Measurements from ENCODE around the gene EZH2. TPM values are rescaled to one million over a fixed set of nuclear protein-coding genes. Genes with fewer than 3 reads are reported as not detected.

The EZH2 gene
- total RNA-seq, 4 donors from 2014 or later, result 1.0 to 3.7 (median 1.7) TPM

DNA sequence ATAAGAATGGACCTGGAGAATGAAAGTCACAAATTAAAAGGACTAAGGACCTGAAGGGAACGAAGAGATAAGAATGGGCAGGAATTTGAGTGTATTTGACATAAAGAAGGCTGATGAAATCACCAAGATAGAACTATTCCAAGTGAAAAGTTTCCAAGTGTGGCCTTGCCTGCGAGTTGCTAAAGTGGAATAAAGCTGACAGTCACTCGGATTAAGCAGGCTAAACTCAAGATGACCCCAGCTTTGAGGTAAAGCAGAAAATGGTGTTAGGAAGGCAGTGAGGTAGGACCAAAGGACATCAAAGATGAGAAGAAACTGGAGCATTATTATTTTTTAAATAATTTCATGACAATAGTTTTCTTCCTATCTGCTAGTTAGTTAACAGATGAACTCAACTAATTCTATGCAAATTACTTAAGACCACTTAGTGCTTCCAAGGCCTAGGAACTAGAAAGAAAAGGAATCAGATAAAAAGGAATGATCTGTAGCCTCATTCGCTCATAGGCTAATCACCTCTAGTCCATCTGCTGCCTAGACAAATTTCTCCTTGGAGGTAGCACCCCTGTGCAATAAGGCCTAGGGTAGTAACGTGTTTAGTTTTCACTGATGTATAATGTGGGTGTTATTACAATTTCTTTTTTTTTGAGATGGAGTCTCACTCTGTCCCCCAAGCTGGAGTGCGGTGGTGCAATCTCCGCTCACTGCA, 34.5 kb downstream of the EZH2 start:
- Histone ChIP-seq H3K36me3 (no peaks in the 10 kb centered on the region), H3K4me3 (no peak overlapping the region), H3K9me3 (no peaks in the 10 kb centered on the region), H3K27me3 (no peaks in the 10 kb centered on the region), H3K4me1 (peaks cover 0 to 3% of the 10 kb centered on the region in 2 donors), H3K27ac (no peak overlapping the region)
- TF ChIP-seq POLR2A (IDR thresholded peaks at IDR 0.05) (no peak), CTCF (IDR thresholded peaks at IDR 0.05 in 4 of 5, conservative IDR thresholded peaks at IDR 0.05 in 1 of 5) (no peak)
- DNase-seq (no peak), ATAC-seq (no peak)
- in situ Hi-C loops (cut with MboI; ENCODE audit: low sequenced_read_pairs in 4 of 4) (loop anchor here in 2 of 4 donors (10.0 to 25.0 kb wide), 2 partner anchors 113 to 115 kb away; no protein-coding TSS in a partner anchor), intact Hi-C loops (cut with DNase I; ENCODE audit: low total_unique reads) (no loop called here)

DNA sequence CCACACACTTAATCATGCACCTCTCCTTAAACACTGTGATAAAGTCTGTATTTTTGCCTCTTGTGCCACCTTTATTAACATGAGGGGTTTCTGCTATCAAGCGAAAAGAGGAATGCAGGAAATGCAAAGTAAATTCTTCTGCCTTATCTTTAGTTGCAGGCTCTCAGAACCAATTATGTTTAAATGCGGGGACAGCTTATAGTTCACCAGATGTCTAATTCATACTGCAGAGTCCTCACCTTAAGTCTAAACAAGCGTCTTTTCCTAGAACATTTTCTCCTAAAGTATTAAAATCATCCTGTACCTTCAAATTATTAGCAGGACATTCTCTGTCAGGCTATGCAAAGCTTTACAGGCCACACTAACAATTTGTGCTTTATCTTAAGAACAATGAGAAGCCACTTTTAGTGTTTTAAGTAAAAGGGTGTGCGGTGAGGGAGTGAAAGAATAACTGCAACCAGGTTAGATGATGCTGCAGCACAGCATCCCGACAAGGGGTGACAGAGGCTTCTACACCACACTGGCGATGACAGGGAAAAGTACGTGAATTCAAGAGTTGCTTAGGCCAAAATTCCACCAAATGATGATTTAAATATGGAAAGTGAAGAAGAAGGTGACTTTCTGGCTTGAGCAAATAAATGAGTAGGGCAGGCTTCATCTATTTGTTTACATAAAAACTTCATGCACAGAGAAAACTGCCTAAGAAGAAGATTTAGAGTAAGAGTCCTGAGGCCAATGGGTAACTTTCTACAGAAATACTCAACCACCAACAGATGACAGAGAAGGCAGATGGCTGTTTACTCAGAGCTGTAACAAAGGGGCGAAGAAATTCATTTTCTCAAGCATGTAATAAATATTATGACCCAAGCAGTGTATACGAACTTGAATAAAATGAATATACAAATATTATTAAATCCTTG, 36.0 kb downstream of the EZH2 start:
- Histone ChIP-seq H3K4me3 (no peak overlapping the region), H3K9me3 (no peaks in the 10 kb centered on the region), H3K4me1 (peaks cover 0 to 3% of the 10 kb centered on the region in 2 donors), H3K27me3 (no peaks in the 10 kb centered on the region), H3K36me3 (no peaks in the 10 kb centered on the region), H3K27ac (no peak overlapping the region)
- intact Hi-C loops (cut with DNase I; ENCODE audit: low total_unique reads) (no loop called here), in situ Hi-C loops (cut with MboI; ENCODE audit: low sequenced_read_pairs in 4 of 4) (no loop called here)
- DNase-seq (no peak), ATAC-seq (no peak)
- no peak for TF ChIP-seq POLR2A (IDR thresholded peaks at IDR 0.05)

GRCh38 chr7:148838905-148839304, 45.2 kb downstream of the EZH2 start:
- H3K4me3 ChIP-seq, result no peak overlapping the region
- no peaks in the 10 kb centered on the region for H3K4me1 ChIP-seq
- ATAC-seq (no peak), DNase-seq (no peak)
- H3K27me3 ChIP-seq, result no peaks in the 10 kb centered on the region
- H3K27ac ChIP-seq, result no peak overlapping the region
- no peak for TF ChIP-seq POLR2A (IDR thresholded peaks at IDR 0.05)
- no peak for TF ChIP-seq CTCF (IDR thresholded peaks at IDR 0.05 in 4 of 5, conservative IDR thresholded peaks at IDR 0.05 in 1 of 5)
- in situ Hi-C loops (cut with MboI; ENCODE audit: low sequenced_read_pairs in 4 of 4), result no loop called here
- no peaks in the 10 kb centered on the region for H3K36me3 ChIP-seq
- no peaks in the 10 kb centered on the region for H3K9me3 ChIP-seq
- intact Hi-C loops (cut with DNase I; ENCODE audit: low total_unique reads), result no loop called here

- in situ Hi-C loops (cut with MboI; ENCODE audit: low sequenced_read_pairs in 4 of 4), result no loop called here
- Histone ChIP-seq H3K9me3 (no peaks in the 10 kb centered on the region), H3K4me3 (no peak overlapping the region), H3K36me3 (no peaks in the 10 kb centered on the region), H3K27me3 (no peaks in the 10 kb centered on the region), H3K27ac (no peak overlapping the region), H3K4me1 (no peaks in the 10 kb centered on the region)
- DNase-seq, result no peak
- TF ChIP-seq CTCF (IDR thresholded peaks at IDR 0.05 in 4 of 5, conservative IDR thresholded peaks at IDR 0.05 in 1 of 5), result no peak
- no peak for TF ChIP-seq POLR2A (IDR thresholded peaks at IDR 0.05)
- ATAC-seq, result no peak
- intact Hi-C loops (cut with DNase I; ENCODE audit: low total_unique reads), result no loop called here
These were observed 48.2 kb downstream of the EZH2 start for GRCh38 chr7:148835854-148836253.

- H3K27ac ChIP-seq, result no peak overlapping the region
- no peak overlapping the region for H3K4me3 ChIP-seq
- no peaks in the 10 kb centered on the region for H3K9me3 ChIP-seq
- DNase-seq (no peak), ATAC-seq (no peak)
- no peaks in the 10 kb centered on the region for H3K4me1 ChIP-seq
- H3K36me3 ChIP-seq, result no peaks in the 10 kb centered on the region
- H3K27me3 ChIP-seq, result no peaks in the 10 kb centered on the region
- TF ChIP-seq CTCF (IDR thresholded peaks at IDR 0.05 in 4 of 5, conservative IDR thresholded peaks at IDR 0.05 in 1 of 5), result no peak
- TF ChIP-seq POLR2A (IDR thresholded peaks at IDR 0.05), result no peak
- intact Hi-C loops (cut with DNase I; ENCODE audit: low total_unique reads), result no loop called here
- in situ Hi-C loops (cut with MboI; ENCODE audit: low sequenced_read_pairs in 4 of 4), result no loop called here
These were observed 49.5 kb downstream of the EZH2 start for GRCh38 chr7:148834605-148835004.
